DND-41 (cell line): Measurements from ENCODE around the gene TGIF2.

Experiments
- ATAC-seq: fragments of 200-7000 bp; cut with Tn5 transposase; 3 replicates; pipeline ENCODE4 v1.9.1; 2021; ENCODE audit warnings: low read depth; ENCODE audit not compliant: insufficient read depth
- DNase-seq: peaks from one replicate; pipeline ENCODE4 v3.0.0-alpha.2; 2020
- H2AFZ ChIP-seq: 2 replicates; pipeline ENCODE4 v1.6.0; 2012; ENCODE audit warnings: low read depth, low read length
- H3K27ac ChIP-seq: 2 replicates; pipeline ENCODE4 v1.5.1; 2012; ENCODE audit warnings: low read length, inconsistent platforms
- H3K27me3 ChIP-seq: fragments of 200-600 bp; sonication (generic); 2 replicates; pipeline ENCODE4 v1.6.0; 2012; ENCODE audit warnings: low read length, mild to moderate bottlenecking, inconsistent platforms; ENCODE audit not compliant: insufficient read depth, poor library complexity
- H3K36me3 ChIP-seq: 2 replicates; pipeline ENCODE4 v1.5.1; 2012; ENCODE audit warnings: low read length, inconsistent platforms; ENCODE audit not compliant: insufficient read depth
- H3K4me1 ChIP-seq: 2 replicates; pipeline ENCODE4 v1.5.1; 2012; ENCODE audit warnings: mild to moderate bottlenecking, low read length; ENCODE audit not compliant: insufficient read depth
- H3K4me2 ChIP-seq: 2 replicates; pipeline ENCODE4 v1.6.0; 2012; ENCODE audit warnings: mild to moderate bottlenecking, moderate library complexity, low read length, inconsistent platforms; ENCODE audit not compliant: insufficient read depth
- H3K4me3 ChIP-seq, 2 experiments: fragments of 200-600 bp in 1 of 2; shearing (Covaris generic) in 1 of 2; 2 replicates each; pipeline ENCODE4 v1.5.1; 2012 to 2016; ENCODE audit warnings: inconsistent platforms in 2 of 2, low read length in 2 of 2, mild to moderate bottlenecking in 2 of 2, low read depth in 1 of 2, moderate library complexity in 1 of 2
- H3K79me2 ChIP-seq: 2 replicates; pipeline ENCODE4 v1.6.0; 2012; ENCODE audit warnings: low read length, inconsistent platforms; ENCODE audit not compliant: insufficient read depth
- H3K9ac ChIP-seq: 2 replicates; pipeline ENCODE4 v1.6.0; 2012; ENCODE audit warnings: low read depth, mild to moderate bottlenecking, inconsistent platforms, low read length, moderate library complexity
- H3K9me3 ChIP-seq: 2 replicates; pipeline ENCODE4 v1.5.1; 2012; ENCODE audit warnings: low read length, moderate library complexity, mild to moderate bottlenecking, inconsistent platforms; ENCODE audit not compliant: insufficient read depth, severe bottlenecking
- H4K20me1 ChIP-seq: 2 replicates; pipeline ENCODE4 v1.6.0; 2012; ENCODE audit warnings: low read length; ENCODE audit not compliant: insufficient read depth
- EZH2 ChIP-seq: IDR thresholded peaks from 3 replicates; pipeline ENCODE4 v1.6.1; 2012; ENCODE audit warnings: borderline replicate concordance, low read depth, mild to moderate bottlenecking, moderate library complexity, low read length, inconsistent platforms; ENCODE audit not compliant: severe bottlenecking
- TF ChIP-seq, protein P1 (sequence below): IDR thresholded peaks from 2 replicates; pipeline ENCODE4 v1.5.1; 2012; ENCODE audit warnings: borderline replicate concordance, low read length, moderate library complexity, mild to moderate bottlenecking; ENCODE audit not compliant: poor library complexity, severe bottlenecking; ENCODE audit errors: extremely low read depth

The TGIF2 gene

GRCh38 chr20:36628076-36628475, 54.7 kb downstream of the TGIF2 start:
- Histone ChIP-seq H3K9me3 (no peaks in the 10 kb centered on the region), H3K36me3 (no peaks in the 10 kb centered on the region), H4K20me1 (no peaks in the 10 kb centered on the region), H3K9ac (no peak overlapping the region), H3K27me3 (no peaks in the 10 kb centered on the region), H2AFZ (no peak overlapping the region), H3K79me2 (no peaks in the 10 kb centered on the region), H3K27ac (no peak overlapping the region), H3K4me3 (no peak overlapping the region), H3K4me1 (peaks cover 23% of the 10 kb centered on the region), H3K4me2 (no peak overlapping the region)
- TF ChIP-seq, protein P1, sequence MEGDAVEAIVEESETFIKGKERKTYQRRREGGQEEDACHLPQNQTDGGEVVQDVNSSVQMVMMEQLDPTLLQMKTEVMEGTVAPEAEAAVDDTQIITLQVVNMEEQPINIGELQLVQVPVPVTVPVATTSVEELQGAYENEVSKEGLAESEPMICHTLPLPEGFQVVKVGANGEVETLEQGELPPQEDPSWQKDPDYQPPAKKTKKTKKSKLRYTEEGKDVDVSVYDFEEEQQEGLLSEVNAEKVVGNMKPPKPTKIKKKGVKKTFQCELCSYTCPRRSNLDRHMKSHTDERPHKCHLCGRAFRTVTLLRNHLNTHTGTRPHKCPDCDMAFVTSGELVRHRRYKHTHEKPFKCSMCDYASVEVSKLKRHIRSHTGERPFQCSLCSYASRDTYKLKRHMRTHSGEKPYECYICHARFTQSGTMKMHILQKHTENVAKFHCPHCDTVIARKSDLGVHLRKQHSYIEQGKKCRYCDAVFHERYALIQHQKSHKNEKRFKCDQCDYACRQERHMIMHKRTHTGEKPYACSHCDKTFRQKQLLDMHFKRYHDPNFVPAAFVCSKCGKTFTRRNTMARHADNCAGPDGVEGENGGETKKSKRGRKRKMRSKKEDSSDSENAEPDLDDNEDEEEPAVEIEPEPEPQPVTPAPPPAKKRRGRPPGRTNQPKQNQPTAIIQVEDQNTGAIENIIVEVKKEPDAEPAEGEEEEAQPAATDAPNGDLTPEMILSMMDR, result no peak
- TF ChIP-seq EZH2, result no peak
- no peak for ATAC-seq
- DNase-seq, result no peak

DNA sequence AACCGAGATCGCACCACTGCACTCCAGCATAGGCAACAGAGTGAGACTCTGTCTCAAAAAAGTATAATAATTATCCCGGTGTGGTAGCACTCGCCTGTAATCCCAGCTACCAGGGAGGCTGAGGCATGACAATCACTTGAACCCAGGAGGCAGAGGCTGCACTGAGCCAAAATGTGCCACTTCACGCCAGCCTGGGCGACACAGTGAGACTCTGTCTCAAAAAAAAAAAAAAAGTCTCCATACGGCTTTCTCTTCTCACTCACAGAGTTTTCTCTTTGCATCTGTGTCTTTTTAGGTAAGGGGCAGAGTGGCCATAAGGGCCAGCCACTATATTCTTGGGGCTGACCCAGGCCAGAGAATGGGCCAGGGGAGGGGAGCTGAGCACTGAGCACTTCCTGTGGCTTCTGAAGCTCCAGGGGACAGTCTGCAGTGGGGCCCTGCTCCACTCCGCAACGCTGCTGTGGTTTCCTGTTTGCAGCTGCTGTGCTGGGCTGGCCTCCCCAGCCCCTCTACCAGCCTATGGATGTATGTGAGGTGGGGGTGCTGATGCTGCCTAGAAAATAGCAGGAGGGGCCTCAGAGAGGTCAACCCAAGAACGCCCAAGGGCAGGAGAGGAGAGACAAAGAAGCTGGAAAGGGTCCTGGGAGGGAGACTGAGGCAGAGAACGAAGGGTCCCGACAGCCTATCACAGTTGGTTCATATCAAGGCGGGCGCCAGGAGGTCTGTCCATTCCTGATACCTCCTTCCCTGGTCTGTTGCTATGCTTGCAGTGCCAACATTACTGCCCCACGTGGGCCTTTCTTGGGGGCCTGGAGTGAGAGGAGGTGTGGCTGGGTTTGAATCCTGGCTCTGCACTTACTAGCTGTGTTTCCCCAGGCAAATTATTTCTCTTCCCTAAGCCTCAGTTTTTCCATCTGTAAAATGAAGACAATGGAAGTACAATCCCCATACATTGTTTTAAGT, 56.6 kb downstream of the TGIF2 start:
- Histone ChIP-seq H3K4me3 (no peak overlapping the region), H2AFZ (no peak overlapping the region; the same call in none of the 2 replicates), H3K9me3 (no peaks in the 10 kb centered on the region), H3K4me1 (peaks cover 23% of the 10 kb centered on the region), H3K27me3 (no peaks in the 10 kb centered on the region), H3K27ac (peak overlapping the region; percentile 66), H4K20me1 (no peaks in the 10 kb centered on the region), H3K4me2 (peak overlapping the region; percentile 36), H3K36me3 (no peaks in the 10 kb centered on the region), H3K9ac (peak overlapping the region; percentile 7; the same call in 1 of the 2 replicates), H3K79me2 (no peaks in the 10 kb centered on the region)
- TF ChIP-seq, protein P1, result no peak
- no peak for TF ChIP-seq EZH2
- ATAC-seq (peak; percentile 99), DNase-seq (peak; percentile 85)

- Histone ChIP-seq H3K27me3 (no peaks in the 10 kb centered on the region), H3K9ac (no peak overlapping the region), H2AFZ (no peak overlapping the region), H3K9me3 (no peaks in the 10 kb centered on the region), H3K36me3 (no peaks in the 10 kb centered on the region), H3K4me3 (no peak overlapping the region), H3K4me2 (no peak overlapping the region), H4K20me1 (no peaks in the 10 kb centered on the region), H3K79me2 (no peaks in the 10 kb centered on the region), H3K4me1 (peaks cover 23% of the 10 kb centered on the region), H3K27ac (no peak overlapping the region)
- TF ChIP-seq, protein P1, result no peak
- TF ChIP-seq EZH2, result no peak
- DNase-seq (no peak), ATAC-seq (no peak)
Observed at GRCh38 chr20:36631646-36632045, 58.2 kb downstream of the TGIF2 start.

DNA sequence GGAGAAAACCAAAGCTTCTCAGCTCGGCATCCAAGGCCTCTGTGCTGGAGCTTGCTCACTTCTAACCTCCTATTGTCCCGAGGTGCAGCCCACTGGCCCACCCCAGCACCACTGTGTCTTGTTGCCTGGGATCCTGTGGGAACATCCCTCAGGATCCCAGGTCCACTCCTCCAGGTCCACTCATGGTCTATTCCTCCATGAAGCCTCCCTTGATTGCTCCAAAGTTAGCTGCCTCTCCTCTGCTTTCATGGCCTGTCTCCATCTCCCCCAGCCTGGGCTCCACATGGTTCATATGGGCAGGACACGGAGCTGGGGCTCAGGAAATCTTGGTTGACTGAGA, 58.7 kb downstream of the TGIF2 start:
- H4K20me1 ChIP-seq, result no peaks in the 10 kb centered on the region
- no peak overlapping the region for H3K4me2 ChIP-seq
- H2AFZ ChIP-seq, result no peak overlapping the region
- no peaks in the 10 kb centered on the region for H3K9me3 ChIP-seq
- H3K4me3 ChIP-seq, result no peak overlapping the region
- ATAC-seq (no peak), DNase-seq (no peak)
- no peaks in the 10 kb centered on the region for H3K79me2 ChIP-seq
- H3K36me3 ChIP-seq, result no peaks in the 10 kb centered on the region
- no peak for TF ChIP-seq EZH2
- no peak overlapping the region for H3K9ac ChIP-seq
- H3K27me3 ChIP-seq, result no peaks in the 10 kb centered on the region
- H3K27ac ChIP-seq, result no peak overlapping the region
- peaks cover 23% of the 10 kb centered on the region for H3K4me1 ChIP-seq
